B cell (primary cell): ENCODE data around the gene STRIP1. TPM values are rescaled to one million over a fixed set of nuclear protein-coding genes. Genes with fewer than 3 reads are reported as not detected.

Experiments
- ATAC-seq: fragments of 200-7000 bp; cut with Tn5 transposase; one replicate; pipeline ENCODE4 v1.10.0; 2021; ENCODE audit warnings: low read depth, mild to moderate bottlenecking, moderate number of reproducible peaks, moderate library complexity
- CTCF ChIA-PET: fragments of 350-600 bp; sonication (Branson Sonifier 250); formaldehyde crosslinking; loops from one replicate; lab custom pipeline; 2021; ENCODE audit warnings: antibody characterized with exemption, inconsistent platforms; lab: Charles Lee
- POLR2A ChIA-PET: fragments of 350-600 bp; sonication (Branson Sonifier 250); formaldehyde crosslinking; loops from one replicate; lab custom pipeline; 2021; ENCODE audit warnings: antibody characterized with exemption; lab: Charles Lee
- DNase-seq: peaks from one replicate; pipeline ENCODE4 v3.0.0; 2013
- H2AFZ ChIP-seq: 2 replicates; pipeline ENCODE4 v1.6.1; 2012; ENCODE audit warnings: mild to moderate bottlenecking, low read depth, low read length; ENCODE audit not compliant: insufficient read depth, poor library complexity, severe bottlenecking
- H3K27ac ChIP-seq, 2 donors: 1 replicate in 1 of 2; 2 replicates in 1 of 2; pipeline ENCODE4 v1.5.1; 2012 to 2013; ENCODE audit warnings: low read length in 2 of 2, mild to moderate bottlenecking in 2 of 2, moderate library complexity in 1 of 2
- H3K27me3 ChIP-seq, 4 experiments: fragments of 200-600 bp in 1 of 4; sonication (generic) in 1 of 4; replicated peaks in 1 of 4; 1 replicate in 2 of 4; 2 replicates in 2 of 4; pipeline versions ENCODE4 v1.6.1 to v1.7.0; 2013 to 2016; ENCODE audit warnings: low read length in 3 of 4, mild to moderate bottlenecking in 2 of 4, mixed read lengths in 1 of 4, moderate library complexity in 1 of 4; ENCODE audit not compliant: insufficient read depth in 4 of 4, control insufficient read depth in 3 of 4; ENCODE audit errors: control extremely low read depth in 1 of 4
- H3K36me3 ChIP-seq, 2 experiments: replicated peaks in 1 of 2; 1 replicate in 1 of 2; 2 replicates in 1 of 2; pipeline versions ENCODE4 v1.6.1 to v1.7.1; 2013; ENCODE audit warnings: low read length in 1 of 2; ENCODE audit not compliant: insufficient read depth in 2 of 2, control insufficient read depth in 1 of 2; ENCODE audit errors: control extremely low read depth in 1 of 2, extremely low read depth in 1 of 2
- H3K4me1 ChIP-seq, 2 donors: fragments of 200-600 bp in 1 of 2; sonication (generic) in 1 of 2; 1 replicate in 1 of 2; 2 replicates in 1 of 2; pipeline versions ENCODE4 v1.5.1 to v1.6.1; 2013 to 2017; ENCODE audit warnings: low read length in 2 of 2; ENCODE audit not compliant: control insufficient read depth in 2 of 2, insufficient read depth in 2 of 2
- H3K4me2 ChIP-seq: replicated peaks from 2 replicates; pipeline ENCODE3; 2012; ENCODE audit warnings: mild to moderate bottlenecking, low read depth, low read length; ENCODE audit not compliant: poor library complexity, severe bottlenecking
- H3K4me3 ChIP-seq, 5 experiments: fragments of 200-600 bp in 1 of 5; sonication (generic) in 1 of 5; 1 replicate in 3 of 5; 2 replicates in 2 of 5; pipeline versions ENCODE4 v1.5.1 to v1.7.0; 2011 to 2016; ENCODE audit warnings: low read length in 4 of 5, mild to moderate bottlenecking in 4 of 5, low read depth in 2 of 5, control low read depth in 1 of 5, moderate library complexity in 1 of 5; ENCODE audit not compliant: insufficient read depth in 1 of 5; ENCODE audit errors: control extremely low read depth in 1 of 5, extremely low read depth in 1 of 5
- H3K79me2 ChIP-seq: fragments of 200-600 bp; sonication (generic); one replicate; pipeline ENCODE4 v1.6.0; 2016; ENCODE audit warnings: low read length; ENCODE audit not compliant: control insufficient read depth, insufficient read depth
- H3K9ac ChIP-seq: fragments of 200-600 bp; sonication (generic); 2 replicates; pipeline ENCODE4 v1.6.1; 2017; ENCODE audit warnings: mild to moderate bottlenecking, low read length, moderate library complexity
- H3K9me3 ChIP-seq, 3 donors: one replicate each; pipeline versions ENCODE4 v1.6.1 to v1.7.1; 2013; ENCODE audit warnings: low read length in 2 of 3; ENCODE audit not compliant: control insufficient read depth in 2 of 3, insufficient read depth in 1 of 3; ENCODE audit errors: control extremely low read depth in 1 of 3
- H4K20me1 ChIP-seq: 2 replicates; pipeline ENCODE4 v1.6.0; 2012; ENCODE audit warnings: mild to moderate bottlenecking, low read length; ENCODE audit not compliant: insufficient read depth, control insufficient read depth, poor library complexity, severe bottlenecking
- H3K27ac Mint-ChIP-seq: one replicate; pipeline ENCODE4 v1.8.0; 2021; ENCODE audit warnings: mixed read lengths
- H3K27me3 Mint-ChIP-seq: one replicate; pipeline ENCODE4 v1.8.0; 2021; ENCODE audit warnings: mixed read lengths
- H3K4me1 Mint-ChIP-seq: one replicate; pipeline ENCODE4 v1.8.0; 2021; ENCODE audit warnings: mixed read lengths
- H3K4me3 Mint-ChIP-seq: one replicate; pipeline ENCODE4 v1.8.0; 2021; ENCODE audit warnings: mixed read lengths
- H3K9me3 Mint-ChIP-seq: one replicate; pipeline ENCODE4 v1.8.0; 2022; ENCODE audit warnings: mixed read lengths; ENCODE audit not compliant: insufficient read depth
- EZH2 ChIP-seq: IDR thresholded peaks from 2 replicates; pipeline ENCODE4 v1.6.1; 2012; ENCODE audit warnings: borderline replicate concordance, low read depth, mild to moderate bottlenecking, moderate library complexity, low read length; ENCODE audit not compliant: insufficient read depth, poor library complexity, severe bottlenecking
- WGBS: methylation state at CpG from one replicate; pipeline ENCODE4 v1.1.5; 2013; ENCODE audit warnings: missing lambda C conversion rate; ENCODE audit not compliant: insufficient coverage; 5-methylcytosine and 5-hydroxymethylcytosine counted together
- intact Hi-C: fragments of 100-400 bp; cut with micrococcal nuclease; formaldehyde crosslinking; loops from one replicate; pipeline ENCODE4 v1.10.0; 2022
- polyA plus RNA-seq: library from polyadenylated mRNA; depleted of rRNA; stranded (reverse); fragments of >200 nt; gene quantifications from 2 replicates; pipeline ENCODE4 v1.2.3, GENCODE V29; 2012
- total RNA-seq, 2 donors: library from RNA; stranded (reverse); fragments of 120-200 nt in 1 of 2; gene quantifications; 1 replicate in 1 of 2; 2 replicates in 1 of 2; pipeline versions ENCODE4 v1.2.3 to v1.2.4, GENCODE V29; 2013 to 2022
- TF ChIP-seq, protein P1 (sequence below): fragments of 200-600 bp; IDR thresholded peaks from one replicate; pipeline ENCODE4 v1.8.0; 2022; ENCODE audit warnings: antibody characterized with exemption, mild to moderate bottlenecking

Gene STRIP1
- total and polyA plus RNA-seq, 2 donors (not counting 1 experiment from before 2014, with no cell fraction given) = 41.5 to 105 TPM

DNA sequence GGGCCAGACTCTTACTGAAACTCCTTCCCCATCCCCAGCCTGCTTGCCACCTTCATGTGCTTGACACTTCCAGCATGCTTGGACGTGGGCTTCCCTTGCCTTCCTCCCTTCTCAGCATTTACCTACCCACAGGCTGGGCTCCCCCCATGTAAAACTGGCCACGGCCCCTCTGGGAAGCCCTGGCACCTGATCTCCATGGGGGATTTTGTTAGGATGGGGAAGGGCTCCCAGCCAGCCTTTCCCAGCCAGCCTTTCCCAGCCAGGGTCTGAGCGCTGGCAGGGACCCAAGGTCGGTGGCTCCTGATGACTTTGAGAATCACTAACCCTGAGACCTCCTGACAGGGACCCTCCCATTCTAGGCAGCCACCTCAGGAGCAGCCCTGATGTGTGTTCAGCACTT lies 29.4 kb downstream of the STRIP1 start:
- Histone ChIP-seq H3K27me3 (peaks cover 0 to 23% (median 14%) of the 10 kb centered on the region in 4 experiments), H3K4me2 (no peak overlapping the region), H2AFZ (no peak overlapping the region), H3K36me3 (peaks cover 0 to 5% of the 10 kb centered on the region in 2 experiments), H3K9ac (no peak overlapping the region), H3K4me1 (peaks cover 15 to 16% of the 10 kb centered on the region in 2 donors), H3K4me3 (no peak overlapping the region), H3K27ac (no peak overlapping the region), H4K20me1 (peaks cover 15% of the 10 kb centered on the region), H3K9me3 (peaks cover 0 to 18% (median 0%) of the 10 kb centered on the region in 3 donors), H3K79me2 (no peaks in the 10 kb centered on the region)
- intact Hi-C loops = no loop called here
- ChIA-PET POLR2A (no interaction called here), CTCF (interaction anchor here (0.5 to 1.0 kb wide), 2 partner anchors 11 to 287 kb away, joined by 3 read pairs; no protein-coding TSS in a partner anchor)
- peaks cover 28% of the 10 kb centered on the region for H3K27me3 Mint-ChIP-seq
- no peak overlapping the region for H3K4me3 Mint-ChIP-seq
- no peaks in the 10 kb centered on the region for H3K9me3 Mint-ChIP-seq
- H3K27ac Mint-ChIP-seq = no peak overlapping the region
- no peak for DNase-seq
- H3K4me1 Mint-ChIP-seq = peaks cover 10% of the 10 kb centered on the region
- ATAC-seq = no peak
- TF ChIP-seq, protein P1, sequence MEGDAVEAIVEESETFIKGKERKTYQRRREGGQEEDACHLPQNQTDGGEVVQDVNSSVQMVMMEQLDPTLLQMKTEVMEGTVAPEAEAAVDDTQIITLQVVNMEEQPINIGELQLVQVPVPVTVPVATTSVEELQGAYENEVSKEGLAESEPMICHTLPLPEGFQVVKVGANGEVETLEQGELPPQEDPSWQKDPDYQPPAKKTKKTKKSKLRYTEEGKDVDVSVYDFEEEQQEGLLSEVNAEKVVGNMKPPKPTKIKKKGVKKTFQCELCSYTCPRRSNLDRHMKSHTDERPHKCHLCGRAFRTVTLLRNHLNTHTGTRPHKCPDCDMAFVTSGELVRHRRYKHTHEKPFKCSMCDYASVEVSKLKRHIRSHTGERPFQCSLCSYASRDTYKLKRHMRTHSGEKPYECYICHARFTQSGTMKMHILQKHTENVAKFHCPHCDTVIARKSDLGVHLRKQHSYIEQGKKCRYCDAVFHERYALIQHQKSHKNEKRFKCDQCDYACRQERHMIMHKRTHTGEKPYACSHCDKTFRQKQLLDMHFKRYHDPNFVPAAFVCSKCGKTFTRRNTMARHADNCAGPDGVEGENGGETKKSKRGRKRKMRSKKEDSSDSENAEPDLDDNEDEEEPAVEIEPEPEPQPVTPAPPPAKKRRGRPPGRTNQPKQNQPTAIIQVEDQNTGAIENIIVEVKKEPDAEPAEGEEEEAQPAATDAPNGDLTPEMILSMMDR = no peak
- no peak for TF ChIP-seq EZH2
- WGBS = 68% methylated on average over 2 of the region's 4 CpGs

DNA sequence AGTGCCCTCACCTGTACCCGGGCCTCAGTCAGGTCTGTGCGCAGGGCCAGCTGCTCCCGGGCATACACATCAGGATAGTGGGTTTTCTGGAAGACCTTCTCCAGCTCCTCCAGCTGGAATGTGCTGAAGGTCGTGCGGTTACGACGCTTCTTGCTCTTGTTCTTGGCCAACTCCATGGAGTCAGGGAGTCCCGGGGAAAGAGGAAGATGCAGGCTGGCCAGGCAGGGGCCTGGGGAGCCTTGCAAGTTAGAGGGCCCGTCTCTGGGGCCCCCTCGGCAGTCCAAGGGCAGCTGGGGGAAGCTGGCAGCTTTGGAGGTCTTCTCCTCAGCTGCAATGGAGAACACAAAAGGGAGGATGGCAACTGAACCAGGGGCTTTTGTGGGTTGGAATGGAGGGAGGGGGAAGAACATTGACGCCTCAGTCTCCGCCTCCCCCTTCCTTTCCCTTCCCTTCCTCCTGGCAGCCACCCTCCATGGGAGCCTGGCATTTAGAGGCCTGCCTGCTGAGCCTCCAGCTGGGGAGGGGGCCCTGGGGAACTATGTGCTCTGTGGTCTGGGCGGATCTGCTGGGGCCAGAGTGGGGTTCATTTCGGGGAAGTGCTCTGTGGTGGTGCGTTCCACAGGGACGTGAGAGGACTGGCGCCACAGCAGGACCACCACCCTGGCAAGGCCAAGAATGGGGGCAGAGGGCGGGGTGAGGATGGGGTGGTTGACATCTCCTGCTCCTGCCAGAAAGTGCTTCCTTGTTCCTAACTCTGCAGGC lies 30.3 kb downstream of the STRIP1 start:
- Histone ChIP-seq H3K4me2 (no peak overlapping the region), H3K9ac (no peak overlapping the region), H3K4me1 (peaks cover 25 to 26% of the 10 kb centered on the region in 2 donors), H2AFZ (no peak overlapping the region), H3K4me3 (no peak overlapping the region), H3K27me3 (peaks cover 0 to 33% (median 21%) of the 10 kb centered on the region in 4 experiments), H4K20me1 (peaks cover 12% of the 10 kb centered on the region), H3K36me3 (peaks cover 0 to 5% of the 10 kb centered on the region in 2 experiments), H3K27ac (no peak overlapping the region), H3K9me3 (peaks cover 0 to 26% (median 0%) of the 10 kb centered on the region in 3 donors), H3K79me2 (no peaks in the 10 kb centered on the region)
- WGBS = 79% methylated on average over 16 of the region's 18 CpGs
- intact Hi-C loops = no loop called here
- peaks cover 33% of the 10 kb centered on the region for H3K27me3 Mint-ChIP-seq
- ChIA-PET POLR2A (interaction anchor here (0.5 kb wide), 1 partner anchor 19 kb away, joined by 3 read pairs; no protein-coding TSS in a partner anchor), CTCF (interaction anchor here (0.5 to 2.4 kb wide), 3 partner anchors 11 to 16 kb away, joined by 3 to 13 read pairs (median 3); no protein-coding TSS in a partner anchor)
- peaks cover 19% of the 10 kb centered on the region for H3K4me1 Mint-ChIP-seq
- H3K4me3 Mint-ChIP-seq = no peak overlapping the region
- no peak for ATAC-seq
- H3K27ac Mint-ChIP-seq = no peak overlapping the region
- DNase-seq = no peak
- no peak for TF ChIP-seq EZH2
- TF ChIP-seq, protein P1 = no peak
- no peaks in the 10 kb centered on the region for H3K9me3 Mint-ChIP-seq
